Measurements from ENCODE around the gene DAGLA.

DNA sequence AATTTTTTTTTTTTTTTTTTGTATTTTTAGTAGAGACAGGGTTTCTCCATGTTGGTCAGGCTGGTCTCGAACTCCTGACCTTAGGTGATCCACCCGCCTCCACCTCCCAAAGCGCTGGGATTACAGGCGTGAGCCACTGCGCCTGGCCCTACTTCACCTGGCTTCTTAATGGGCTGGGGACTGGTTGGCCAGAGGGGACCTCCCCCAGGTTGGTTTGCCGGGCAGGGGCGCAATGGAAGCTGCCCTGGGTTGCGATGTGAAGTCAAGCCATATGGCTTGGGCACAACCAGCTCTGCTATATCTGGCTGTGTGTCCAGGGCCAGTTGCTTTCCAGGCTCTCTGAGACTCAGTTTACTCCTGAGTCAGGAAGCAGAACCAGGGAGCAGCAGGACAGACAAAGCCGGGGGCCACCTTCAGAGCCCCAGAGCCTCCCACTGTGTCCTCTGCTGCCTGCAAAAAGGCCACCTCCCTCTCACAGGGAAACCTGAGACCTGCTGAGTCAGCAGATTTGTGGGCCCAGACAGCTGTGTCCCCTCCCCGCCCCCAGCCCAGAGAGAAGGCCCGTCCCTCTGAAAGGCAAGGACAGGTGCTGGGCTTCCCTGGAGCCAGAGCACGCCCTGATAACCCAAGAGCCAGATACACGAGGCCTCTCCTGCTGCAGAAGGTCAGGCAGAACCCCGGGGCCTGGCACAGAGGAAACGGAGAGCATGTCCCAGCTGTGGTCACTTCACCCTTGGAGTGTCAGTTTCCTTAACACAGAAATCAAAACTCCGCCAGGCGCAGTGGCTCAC is 29.2 kb upstream of the DAGLA start:
- TF ChIP-seq, protein P1, sequence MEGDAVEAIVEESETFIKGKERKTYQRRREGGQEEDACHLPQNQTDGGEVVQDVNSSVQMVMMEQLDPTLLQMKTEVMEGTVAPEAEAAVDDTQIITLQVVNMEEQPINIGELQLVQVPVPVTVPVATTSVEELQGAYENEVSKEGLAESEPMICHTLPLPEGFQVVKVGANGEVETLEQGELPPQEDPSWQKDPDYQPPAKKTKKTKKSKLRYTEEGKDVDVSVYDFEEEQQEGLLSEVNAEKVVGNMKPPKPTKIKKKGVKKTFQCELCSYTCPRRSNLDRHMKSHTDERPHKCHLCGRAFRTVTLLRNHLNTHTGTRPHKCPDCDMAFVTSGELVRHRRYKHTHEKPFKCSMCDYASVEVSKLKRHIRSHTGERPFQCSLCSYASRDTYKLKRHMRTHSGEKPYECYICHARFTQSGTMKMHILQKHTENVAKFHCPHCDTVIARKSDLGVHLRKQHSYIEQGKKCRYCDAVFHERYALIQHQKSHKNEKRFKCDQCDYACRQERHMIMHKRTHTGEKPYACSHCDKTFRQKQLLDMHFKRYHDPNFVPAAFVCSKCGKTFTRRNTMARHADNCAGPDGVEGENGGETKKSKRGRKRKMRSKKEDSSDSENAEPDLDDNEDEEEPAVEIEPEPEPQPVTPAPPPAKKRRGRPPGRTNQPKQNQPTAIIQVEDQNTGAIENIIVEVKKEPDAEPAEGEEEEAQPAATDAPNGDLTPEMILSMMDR (IDR thresholded peaks at IDR 0.05) = no peak
- TF ChIP-seq POLR2AphosphoS5 (IDR thresholded peaks at IDR 0.05) = no peak
